T-helper 2 cell treated with Interferon-gamma antibody and Interleukin-4, amounts not matched to agents 100 ng/mL and 5 ng/mL, for 36 hours (primary cell): ENCODE data around the gene FYCO1. TPM values are rescaled to one million over a fixed set of nuclear protein-coding genes. Genes with fewer than 3 reads are reported as not detected.

Experiments used
- intact Hi-C: fragments of 100-400 bp; cut with micrococcal nuclease; formaldehyde crosslinking; loops from one replicate; pipeline ENCODE4 v1.15.1; 2023
- total RNA-seq: library from RNA; stranded (reverse); gene quantifications from 2 replicates; pipeline ENCODE4 v1.2.3, GENCODE V29; 2022

The FYCO1 gene
- total RNA-seq, 1 donor from 2014 or later, result 15.7 TPM

GRCh38 chr3:45985532-45986302 is 9.9 kb downstream of the FYCO1 start:
- intact Hi-C loops, result no loop called here

- intact Hi-C loops, result no loop called here
Measured at GRCh38 chr3:45984331-45985312, 11.0 kb downstream of the FYCO1 start.

- intact Hi-C loops, result no loop called here
Measured at GRCh38 chr3:45983770-45984169, 11.9 kb downstream of the FYCO1 start.

GRCh38 chr3:45981346-45982074 is 14.1 kb downstream of the FYCO1 start:
- intact Hi-C loops, result no loop called here

- intact Hi-C loops, result no loop called here
Measured at GRCh38 chr3:45980819-45981218, 14.8 kb downstream of the FYCO1 start.

- intact Hi-C loops, result no loop called here
Measured at GRCh38 chr3:45980229-45980813, 15.3 kb downstream of the FYCO1 start.

GRCh38 chr3:45979378-45979777 is 16.2 kb downstream of the FYCO1 start:
- intact Hi-C loops, result no loop called here

GRCh38 chr3:45978006-45978761 is 17.4 kb downstream of the FYCO1 start:
- intact Hi-C loops, result loop anchor here (1.0 kb wide), 1 partner anchor 17 kb away; the partner anchor contains the start of gene FYCO1

- intact Hi-C loops, result loop anchor here (2.0 kb wide), 1 partner anchor 308 kb away; no protein-coding TSS in a partner anchor
Measured at GRCh38 chr3:45976191-45977091, 19.2 kb downstream of the FYCO1 start.

- intact Hi-C loops, result loop anchor here (2.0 kb wide), 1 partner anchor 309 kb away; no protein-coding TSS in a partner anchor
Measured at GRCh38 chr3:45975686-45976085, 19.9 kb downstream of the FYCO1 start.

GRCh38 chr3:45974686-45975085 is 20.9 kb downstream of the FYCO1 start:
- intact Hi-C loops, result no loop called here

- intact Hi-C loops, result no loop called here
Measured at GRCh38 chr3:45972534-45973402, 22.9 kb downstream of the FYCO1 start.

- intact Hi-C loops, result no loop called here
Measured at GRCh38 chr3:45969953-45970352, 25.7 kb downstream of the FYCO1 start.

- intact Hi-C loops, result no loop called here
Measured at GRCh38 chr3:45969116-45969515, 26.5 kb downstream of the FYCO1 start.

- intact Hi-C loops, result no loop called here
Measured at GRCh38 chr3:45968706-45969105, 26.9 kb downstream of the FYCO1 start.

- intact Hi-C loops, result no loop called here
Measured at GRCh38 chr3:45968149-45968548, 27.5 kb downstream of the FYCO1 start.

- intact Hi-C loops, result no loop called here
Measured at GRCh38 chr3:45967724-45968123, 27.9 kb downstream of the FYCO1 start.

- intact Hi-C loops, result no loop called here
Measured at GRCh38 chr3:45966950-45967640, 28.5 kb downstream of the FYCO1 start.
